SU-DHL-6 (cell line): ENCODE results near the gene ACTL8.

Experiments
- H2AFZ ChIP-seq: fragments of 200-600 bp; sonication (generic); 2 replicates; pipeline ENCODE4 v1.6.1; 2014; ENCODE audit warnings: low read depth, mild to moderate bottlenecking, moderate library complexity, mixed read lengths, antibody characterized with exemption, low read length; ENCODE audit not compliant: severe bottlenecking
- H3F3A ChIP-seq: fragments of 200-600 bp; shearing (Covaris generic); 2 replicates; pipeline ENCODE4 v1.6.0; 2016; ENCODE audit warnings: antibody characterized with exemption, mild to moderate bottlenecking; ENCODE audit not compliant: insufficient read depth
- H3K27ac ChIP-seq: fragments of 200-600 bp; sonication (generic); 2 replicates; pipeline ENCODE4 v1.5.1; 2016; ENCODE audit warnings: low read depth, mild to moderate bottlenecking, low read length, moderate library complexity, mixed read lengths
- H3K27me3 ChIP-seq: fragments of 200-600 bp; sonication (generic), shearing (Covaris generic); 2 replicates; pipeline ENCODE4 v1.6.0; 2014; ENCODE audit warnings: mild to moderate bottlenecking, low read length
- H3K36me3 ChIP-seq: fragments of 200-600 bp; sonication (generic); 2 replicates; pipeline ENCODE4 v1.6.1; 2014; ENCODE audit warnings: mild to moderate bottlenecking, low read length, mixed read lengths
- H3K4me2 ChIP-seq: fragments of 300-600, 200-600 bp; shearing (Covaris generic), sonication (generic); 2 replicates; pipeline ENCODE4 v1.6.0; 2014; ENCODE audit warnings: low read length, low read depth, mild to moderate bottlenecking; ENCODE audit not compliant: poor library complexity, severe bottlenecking
- H3K4me3 ChIP-seq: fragments of 200-600 bp; sonication (generic); 2 replicates; pipeline ENCODE4 v1.5.1; 2014; ENCODE audit warnings: antibody characterized with exemption, low read length, mild to moderate bottlenecking, mixed read lengths; ENCODE audit not compliant: insufficient read depth, poor library complexity, severe bottlenecking
- H3K79me2 ChIP-seq: fragments of 200-600 bp; sonication (generic); 2 replicates; pipeline ENCODE4 v1.6.1; 2014; ENCODE audit warnings: mild to moderate bottlenecking, low read length, moderate library complexity; ENCODE audit not compliant: insufficient read depth
- H3K9ac ChIP-seq: fragments of 200-600 bp; sonication (generic); 2 replicates; pipeline ENCODE4 v1.7.0; 2014; ENCODE audit warnings: mild to moderate bottlenecking, low read length
- H3K9me2 ChIP-seq: fragments of 200-600 bp; sonication (generic); replicated peaks from 2 replicates; pipeline ENCODE4 v1.6.1; 2014; ENCODE audit warnings: low read length; ENCODE audit not compliant: insufficient read depth
- H3K9me3 ChIP-seq: fragments of 200-600 bp; sonication (generic); 2 replicates; pipeline ENCODE4 v1.6.1; 2014; ENCODE audit warnings: low read length, mixed read lengths; ENCODE audit not compliant: insufficient read depth
- H4K20me1 ChIP-seq: fragments of 200-600 bp; sonication (generic); 2 replicates; pipeline ENCODE4 v1.6.1; 2014; ENCODE audit warnings: low read depth, mild to moderate bottlenecking, antibody characterized with exemption, low read length, moderate library complexity, mixed read lengths
- EZH2phosphoT487 ChIP-seq: fragments of 200-600 bp; sonication (generic), shearing (Covaris generic); conservative IDR thresholded peaks from 2 replicates; pipeline ENCODE4 v1.6.1; 2018; ENCODE audit warnings: mild to moderate bottlenecking, antibody characterized with exemption, low read length, moderate library complexity, mixed read lengths
- TF ChIP-seq, protein P1 (sequence below): fragments of 200-600 bp; sonication (generic); IDR thresholded peaks from one replicate; pipeline ENCODE4 v1.5.1; 2017; ENCODE audit warnings: antibody characterized with exemption, mild to moderate bottlenecking, low read length, moderate library complexity; ENCODE audit not compliant: insufficient read depth, poor library complexity, severe bottlenecking

ACTL8 gene

DNA sequence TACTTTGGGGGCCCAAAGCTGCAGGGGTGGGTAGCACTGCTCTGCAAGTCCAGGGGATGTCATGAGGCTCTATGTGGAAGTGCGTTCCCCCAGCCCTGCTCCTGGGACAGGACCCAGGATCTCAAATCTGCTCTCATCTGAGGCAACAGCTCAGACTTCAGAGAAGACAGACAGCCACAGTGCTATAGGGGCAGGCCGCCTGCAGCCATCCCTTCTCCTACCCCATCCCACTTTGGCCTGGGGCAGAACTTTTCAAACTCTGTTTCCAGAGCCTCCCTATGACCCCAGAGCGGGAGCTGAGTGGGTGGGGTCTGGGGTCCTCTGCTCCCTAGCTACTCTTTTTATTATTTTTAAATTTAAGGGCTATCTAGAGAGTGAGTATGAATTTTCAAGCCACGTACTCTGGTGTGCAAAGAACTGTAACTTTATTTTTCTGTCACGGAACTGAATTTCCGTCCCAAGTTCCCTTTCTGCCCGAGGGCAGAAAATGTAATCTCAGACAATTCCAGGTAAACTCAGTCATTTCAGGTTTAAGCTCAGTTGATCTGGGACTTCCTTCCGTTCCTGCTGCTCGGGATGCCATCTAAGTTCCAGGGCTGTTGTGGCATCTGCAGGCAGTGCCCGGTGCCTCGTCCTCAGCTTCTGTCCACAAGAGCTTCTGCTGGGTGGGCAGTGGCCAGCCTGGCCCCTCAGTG is 98.3 kb downstream of the ACTL8 start:
- Histone ChIP-seq H3F3A (no peaks in the 10 kb centered on the region), H3K9ac (no peak overlapping the region), H3K79me2 (no peaks in the 10 kb centered on the region), H3K27ac (no peak overlapping the region), H3K4me2 (no peak overlapping the region), H4K20me1 (no peaks in the 10 kb centered on the region), H2AFZ (no peak overlapping the region), H3K9me3 (no peaks in the 10 kb centered on the region), H3K27me3 (0 out of 2 replicates have a peak, but pooled peaks cover 2% of the 10 kb centered on the region), H3K36me3 (no peaks in the 10 kb centered on the region), H3K9me2 (no peaks in the 10 kb centered on the region), H3K4me3 (no peak overlapping the region)
- TF ChIP-seq EZH2phosphoT487, result no peak
- TF ChIP-seq, protein P1, sequence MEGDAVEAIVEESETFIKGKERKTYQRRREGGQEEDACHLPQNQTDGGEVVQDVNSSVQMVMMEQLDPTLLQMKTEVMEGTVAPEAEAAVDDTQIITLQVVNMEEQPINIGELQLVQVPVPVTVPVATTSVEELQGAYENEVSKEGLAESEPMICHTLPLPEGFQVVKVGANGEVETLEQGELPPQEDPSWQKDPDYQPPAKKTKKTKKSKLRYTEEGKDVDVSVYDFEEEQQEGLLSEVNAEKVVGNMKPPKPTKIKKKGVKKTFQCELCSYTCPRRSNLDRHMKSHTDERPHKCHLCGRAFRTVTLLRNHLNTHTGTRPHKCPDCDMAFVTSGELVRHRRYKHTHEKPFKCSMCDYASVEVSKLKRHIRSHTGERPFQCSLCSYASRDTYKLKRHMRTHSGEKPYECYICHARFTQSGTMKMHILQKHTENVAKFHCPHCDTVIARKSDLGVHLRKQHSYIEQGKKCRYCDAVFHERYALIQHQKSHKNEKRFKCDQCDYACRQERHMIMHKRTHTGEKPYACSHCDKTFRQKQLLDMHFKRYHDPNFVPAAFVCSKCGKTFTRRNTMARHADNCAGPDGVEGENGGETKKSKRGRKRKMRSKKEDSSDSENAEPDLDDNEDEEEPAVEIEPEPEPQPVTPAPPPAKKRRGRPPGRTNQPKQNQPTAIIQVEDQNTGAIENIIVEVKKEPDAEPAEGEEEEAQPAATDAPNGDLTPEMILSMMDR, result no peak

GRCh38 chr1:17856496-17857108 is 101.5 kb downstream of the ACTL8 start:
- no peaks in the 10 kb centered on the region for H3K9me3 ChIP-seq
- H4K20me1 ChIP-seq, result no peaks in the 10 kb centered on the region
- TF ChIP-seq, protein P1, result no peak
- no peak for TF ChIP-seq EZH2phosphoT487
- no peaks in the 10 kb centered on the region for H3K27me3 ChIP-seq
- no peaks in the 10 kb centered on the region for H3K79me2 ChIP-seq
- no peak overlapping the region for H3K27ac ChIP-seq
- H3K9me2 ChIP-seq, result no peaks in the 10 kb centered on the region
- H3F3A ChIP-seq, result no peaks in the 10 kb centered on the region
- H3K4me3 ChIP-seq, result no peak overlapping the region
- no peak overlapping the region for H3K9ac ChIP-seq
- H3K4me2 ChIP-seq, result no peak overlapping the region
- no peak overlapping the region for H2AFZ ChIP-seq
- H3K36me3 ChIP-seq, result no peaks in the 10 kb centered on the region

DNA sequence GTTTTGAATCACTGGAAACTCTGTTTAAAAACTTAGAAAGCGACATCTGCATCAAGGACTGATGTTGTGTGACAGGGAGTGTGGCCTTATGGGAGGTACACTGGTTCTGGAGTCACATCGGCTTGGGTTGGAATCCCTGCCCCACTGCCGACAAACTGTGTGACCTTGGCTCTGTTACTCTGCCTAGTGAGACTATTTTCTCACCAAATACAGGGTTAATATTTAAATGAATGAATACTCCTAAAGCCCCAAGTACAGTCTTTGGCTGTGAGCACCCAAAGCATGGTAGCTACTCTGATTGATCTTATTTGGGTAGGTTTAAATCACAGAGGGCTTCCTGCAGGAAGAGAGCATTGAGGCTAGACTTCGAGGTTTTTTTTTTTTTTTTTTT is 102.0 kb downstream of the ACTL8 start:
- H3K9ac ChIP-seq, result no peak overlapping the region
- no peaks in the 10 kb centered on the region for H3K27me3 ChIP-seq
- H3K9me3 ChIP-seq, result no peaks in the 10 kb centered on the region
- TF ChIP-seq, protein P1, result no peak
- TF ChIP-seq EZH2phosphoT487, result no peak
- H3K9me2 ChIP-seq, result no peaks in the 10 kb centered on the region
- H3K4me3 ChIP-seq, result no peak overlapping the region
- no peaks in the 10 kb centered on the region for H3K79me2 ChIP-seq
- H3K27ac ChIP-seq, result no peak overlapping the region
- no peaks in the 10 kb centered on the region for H3K36me3 ChIP-seq
- no peak overlapping the region for H3K4me2 ChIP-seq
- H2AFZ ChIP-seq, result no peak overlapping the region
- no peaks in the 10 kb centered on the region for H3F3A ChIP-seq
- H4K20me1 ChIP-seq, result no peaks in the 10 kb centered on the region
